Endodermal cell (in vitro differentiated cells): ENCODE data around the gene UBE2D2. TPM values are rescaled to one million over a fixed set of nuclear protein-coding genes. Genes with fewer than 3 reads are reported as not detected.
A peak's percentile ranks its signal among the peaks of the same experiment; 100 is the strongest.

Source experiments
- DNase-seq: peaks from one replicate; pipeline ENCODE4 v3.0.0-alpha.2; 2017
- H3K27ac ChIP-seq: 2 replicates; pipeline ENCODE4 v1.5.1; 2013; ENCODE audit warnings: mild to moderate bottlenecking, low read depth, low read length, moderate library complexity
- H3K27me3 ChIP-seq: 2 replicates; pipeline ENCODE4 v1.6.1; 2013; ENCODE audit warnings: mild to moderate bottlenecking, low read length, moderate library complexity; ENCODE audit not compliant: insufficient read depth, control insufficient read depth, poor library complexity, severe bottlenecking
- H3K36me3 ChIP-seq: 2 replicates; pipeline ENCODE4 v1.7.0; 2013; ENCODE audit warnings: mild to moderate bottlenecking, low read length, moderate library complexity; ENCODE audit not compliant: control insufficient read depth, insufficient read depth
- H3K4me1 ChIP-seq: one replicate; pipeline ENCODE4 v1.7.0; 2013; ENCODE audit warnings: low read length; ENCODE audit not compliant: control insufficient read depth, insufficient read depth
- H3K4me3 ChIP-seq: 2 replicates; pipeline ENCODE4 v1.5.1; 2013; ENCODE audit warnings: mild to moderate bottlenecking, low read length, moderate library complexity
- H3K9ac ChIP-seq: 2 replicates; pipeline ENCODE4 v1.6.1; 2013; ENCODE audit warnings: mild to moderate bottlenecking, low read length, moderate library complexity; ENCODE audit not compliant: poor library complexity, severe bottlenecking; ENCODE audit errors: extremely low read depth
- H3K9me3 ChIP-seq: 2 replicates; pipeline ENCODE4 v1.6.1; 2013; ENCODE audit warnings: mild to moderate bottlenecking, low read length, moderate library complexity; ENCODE audit not compliant: control insufficient read depth
- H3K27ac Mint-ChIP-seq: 2 replicates; pipeline ENCODE4 v1.8.0; 2020; ENCODE audit warnings: mixed read lengths
- H3K27me3 Mint-ChIP-seq: 2 replicates; pipeline ENCODE4 v1.8.0; 2021; ENCODE audit warnings: mild to moderate bottlenecking, mixed read lengths; ENCODE audit not compliant: insufficient read depth
- H3K36me3 Mint-ChIP-seq: 2 replicates; pipeline ENCODE4 v1.8.0; 2020; ENCODE audit warnings: low read depth, mixed read lengths
- H3K4me1 Mint-ChIP-seq: 2 replicates; pipeline ENCODE4 v1.8.0; 2020; ENCODE audit warnings: mixed read lengths
- H3K4me3 Mint-ChIP-seq: 2 replicates; pipeline ENCODE4 v1.8.0; 2020; ENCODE audit warnings: mild to moderate bottlenecking, moderate library complexity, mixed read lengths
- H3K9me3 Mint-ChIP-seq: 2 replicates; pipeline ENCODE4 v1.8.0; 2020; ENCODE audit warnings: mild to moderate bottlenecking, mixed read lengths
- WGBS, 2 experiments: methylation state at CpG; one replicate each; pipeline versions ENCODE4 v1.1.5 to v1.1.7; 2013; ENCODE audit warnings: missing lambda C conversion rate in 2 of 2, mixed read lengths in 1 of 2; ENCODE audit not compliant: insufficient coverage in 1 of 2, insufficient read length in 1 of 2; 5-methylcytosine and 5-hydroxymethylcytosine counted together
- total RNA-seq, 2 donors: library from RNA; stranded (reverse); fragmentation: NEBNext Ultra II Directional in 1 of 2; extraction: Animal tissue kit (Norgen Biotek cat#: 25700) in 1 of 2; gene quantifications; 2 replicates in 1 of 2; 3 replicates in 1 of 2; pipeline ENCODE4 v1.2.1, GENCODE V29; 2021
- TF ChIP-seq, protein P1 (sequence below): fragments of 200-600 bp; sonication (generic); conservative IDR thresholded peaks from 2 replicates; pipeline ENCODE4 v1.5.0; 2021; ENCODE audit warnings: antibody characterized with exemption, mild to moderate bottlenecking

The UBE2D2 gene
- total RNA-seq, 2 donors from 2014 or later = 172 to 202 TPM

DNA sequence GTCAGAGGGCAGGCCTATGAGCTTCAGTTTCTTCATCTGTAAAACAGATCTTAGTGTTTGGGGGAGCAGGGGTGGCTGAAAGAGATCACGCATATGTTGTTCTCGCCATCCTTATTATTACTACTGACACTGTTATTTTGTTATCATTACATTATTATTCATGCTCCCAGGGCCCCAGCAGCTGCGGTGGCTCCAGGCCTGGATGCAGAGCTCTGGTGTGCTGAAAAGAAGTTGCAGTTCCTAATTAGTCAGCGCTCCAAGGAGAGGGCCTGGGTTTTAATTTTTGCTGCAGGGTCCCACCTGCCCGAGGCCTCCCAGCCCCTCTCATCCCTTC, 106.6 kb downstream of the UBE2D2 start:
- Mint-ChIP-seq H3K9me3 (no peaks in the 10 kb centered on the region), H3K4me3 (no peak overlapping the region), H3K36me3 (peaks cover 5% of the 10 kb centered on the region), H3K27me3 (no peaks in the 10 kb centered on the region), H3K27ac (peak overlapping the region; percentile 44), H3K4me1 (peaks cover 45% of the 10 kb centered on the region)
- Histone ChIP-seq H3K9me3 (no peaks in the 10 kb centered on the region), H3K9ac (no peak overlapping the region), H3K27me3 (no peaks in the 10 kb centered on the region), H3K27ac (peak overlapping the region; percentile 94), H3K4me1 (no peaks in the 10 kb centered on the region), H3K36me3 (no peaks in the 10 kb centered on the region), H3K4me3 (no peak overlapping the region)
- TF ChIP-seq, protein P1, sequence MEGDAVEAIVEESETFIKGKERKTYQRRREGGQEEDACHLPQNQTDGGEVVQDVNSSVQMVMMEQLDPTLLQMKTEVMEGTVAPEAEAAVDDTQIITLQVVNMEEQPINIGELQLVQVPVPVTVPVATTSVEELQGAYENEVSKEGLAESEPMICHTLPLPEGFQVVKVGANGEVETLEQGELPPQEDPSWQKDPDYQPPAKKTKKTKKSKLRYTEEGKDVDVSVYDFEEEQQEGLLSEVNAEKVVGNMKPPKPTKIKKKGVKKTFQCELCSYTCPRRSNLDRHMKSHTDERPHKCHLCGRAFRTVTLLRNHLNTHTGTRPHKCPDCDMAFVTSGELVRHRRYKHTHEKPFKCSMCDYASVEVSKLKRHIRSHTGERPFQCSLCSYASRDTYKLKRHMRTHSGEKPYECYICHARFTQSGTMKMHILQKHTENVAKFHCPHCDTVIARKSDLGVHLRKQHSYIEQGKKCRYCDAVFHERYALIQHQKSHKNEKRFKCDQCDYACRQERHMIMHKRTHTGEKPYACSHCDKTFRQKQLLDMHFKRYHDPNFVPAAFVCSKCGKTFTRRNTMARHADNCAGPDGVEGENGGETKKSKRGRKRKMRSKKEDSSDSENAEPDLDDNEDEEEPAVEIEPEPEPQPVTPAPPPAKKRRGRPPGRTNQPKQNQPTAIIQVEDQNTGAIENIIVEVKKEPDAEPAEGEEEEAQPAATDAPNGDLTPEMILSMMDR = no peak
- WGBS, 2 experiments = 87 to 100% methylated on average over 1 to 5 of the region's 5 CpGs
- DNase-seq = no peak

DNA sequence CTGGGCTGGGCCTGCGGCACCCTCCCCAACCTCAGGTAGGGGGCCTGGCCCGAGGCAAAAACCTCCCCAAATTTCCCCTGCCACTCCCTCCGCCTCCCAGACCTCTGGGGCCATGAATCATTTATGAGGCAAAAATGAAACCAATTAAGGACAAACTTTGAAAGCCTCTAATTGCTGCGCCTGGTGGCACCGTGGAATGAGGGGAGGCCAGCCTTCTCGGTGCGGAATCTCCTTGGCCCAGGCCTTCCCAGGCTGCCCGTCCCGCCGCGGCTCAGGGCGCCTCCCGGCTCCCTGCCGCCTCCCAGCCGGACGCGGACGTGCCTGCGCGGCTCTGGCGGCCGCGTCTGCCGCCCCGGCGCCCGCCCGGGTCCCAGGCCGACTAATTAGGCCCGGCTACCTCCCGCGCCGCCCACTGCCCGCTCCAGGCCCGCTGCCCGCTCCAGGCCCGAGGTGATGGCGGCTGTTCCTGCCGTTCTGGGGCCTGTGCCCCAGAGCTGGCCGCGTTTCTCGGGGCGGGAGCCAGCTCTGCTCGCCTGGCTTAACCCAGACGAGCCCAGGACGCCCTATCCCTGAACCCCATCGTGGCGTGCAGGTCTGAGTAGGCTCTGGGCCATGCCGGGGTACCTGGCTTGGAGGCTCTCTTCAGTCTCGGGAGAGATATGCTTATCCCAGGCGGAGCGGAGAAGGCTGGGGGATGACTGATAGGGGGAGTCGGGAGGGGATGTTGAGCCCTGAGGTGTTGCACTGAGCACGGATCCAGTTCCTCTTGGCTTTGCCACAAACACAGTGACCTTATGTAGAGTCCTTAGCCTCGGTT, 107.1 kb downstream of the UBE2D2 start:
- TF ChIP-seq, protein P1 = no peak
- DNase-seq = peak; percentile 83
- Histone ChIP-seq H3K27me3 (no peaks in the 10 kb centered on the region), H3K4me1 (no peaks in the 10 kb centered on the region), H3K27ac (peak overlapping the region; percentile 94), H3K36me3 (no peaks in the 10 kb centered on the region), H3K9ac (no peak overlapping the region), H3K4me3 (no peak overlapping the region), H3K9me3 (no peaks in the 10 kb centered on the region)
- Mint-ChIP-seq H3K27ac (peak overlapping the region; percentile 44), H3K4me3 (no peak overlapping the region), H3K9me3 (no peaks in the 10 kb centered on the region), H3K36me3 (peaks cover 5% of the 10 kb centered on the region), H3K4me1 (peaks cover 47% of the 10 kb centered on the region), H3K27me3 (no peaks in the 10 kb centered on the region)
- WGBS, 2 experiments = 68 to 89% methylated on average over 19 to 55 of the region's 55 CpGs

DNA sequence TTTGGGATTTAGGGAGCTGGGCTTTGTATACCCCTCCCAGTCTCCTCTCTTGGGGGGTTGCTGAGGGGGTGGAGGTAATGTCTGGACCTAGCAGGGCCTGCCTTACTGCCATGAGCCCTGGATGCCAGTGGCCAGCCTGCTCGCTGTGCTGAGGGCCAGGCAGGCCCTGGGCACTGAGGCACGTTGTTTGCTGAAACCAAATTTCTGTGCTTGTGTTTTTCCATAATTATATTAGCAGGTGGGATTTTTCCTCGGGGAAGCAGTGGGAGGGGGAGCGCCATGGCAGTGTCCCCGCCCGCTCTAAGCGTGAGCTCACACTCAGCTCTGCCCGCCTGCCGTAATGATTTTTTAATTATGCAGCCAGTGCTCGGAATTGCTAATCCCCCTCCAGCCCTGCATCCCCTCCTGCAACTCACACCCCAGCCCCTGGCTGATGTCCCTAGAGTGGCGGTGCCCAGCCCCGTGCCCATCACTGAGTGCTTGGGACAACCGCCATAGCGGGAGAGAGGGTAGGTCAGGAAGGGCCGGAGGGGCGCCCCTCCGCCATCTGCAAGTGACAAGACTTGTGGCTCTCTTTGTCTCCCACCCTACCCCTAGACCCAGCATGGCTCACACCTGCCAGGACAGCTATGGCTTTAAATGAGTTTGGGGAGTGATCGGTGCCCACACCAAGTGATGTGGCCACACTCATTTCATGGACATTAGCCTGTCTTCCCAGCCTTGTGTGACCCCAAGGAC, 108.0 kb downstream of the UBE2D2 start:
- Histone ChIP-seq H3K27me3 (no peaks in the 10 kb centered on the region), H3K27ac (peak overlapping the region; percentile 94), H3K4me1 (no peaks in the 10 kb centered on the region), H3K9ac (no peak overlapping the region), H3K9me3 (no peaks in the 10 kb centered on the region), H3K4me3 (no peak overlapping the region), H3K36me3 (no peaks in the 10 kb centered on the region)
- Mint-ChIP-seq H3K27me3 (no peaks in the 10 kb centered on the region), H3K9me3 (no peaks in the 10 kb centered on the region), H3K27ac (peak overlapping the region; percentile 71), H3K4me1 (peaks cover 43% of the 10 kb centered on the region), H3K4me3 (no peak overlapping the region), H3K36me3 (peaks cover 5% of the 10 kb centered on the region)
- 93 to 98% methylated on average over 8 to 18 of the region's 18 CpGs for WGBS, 2 experiments
- TF ChIP-seq, protein P1 = no peak
- no peak for DNase-seq
